Testis (tissue), 3 donors: ENCODE measurements around the gene PROB1. TPM values are rescaled to one million over a fixed set of nuclear protein-coding genes. Genes with fewer than 3 reads are reported as not detected.

Source experiments
- DNase-seq: peaks from one replicate; pipeline ENCODE4 v3.0.0-alpha.2; 2019
- H3K27ac ChIP-seq, 2 donors: fragments of 200-600 bp; sonication (generic); one replicate each; pipeline ENCODE4 v1.5.1; 2019
- H3K27me3 ChIP-seq: fragments of 200-600 bp; sonication (generic); one replicate; pipeline ENCODE4 v1.5.1; 2019
- H3K36me3 ChIP-seq: fragments of 200-600 bp; sonication (generic); one replicate; pipeline ENCODE4 v1.5.1; 2017; ENCODE audit warnings: low read depth; ENCODE audit errors: missing control alignments
- H3K4me1 ChIP-seq: fragments of 200-600 bp; sonication (generic); one replicate; pipeline ENCODE4 v1.5.1; 2019
- H3K4me3 ChIP-seq, 2 donors: fragments of 200-600 bp; sonication (generic); one replicate each; pipeline ENCODE4 v1.5.1; 2017 to 2019
- H3K9me3 ChIP-seq: fragments of 200-600 bp; sonication (generic); one replicate; pipeline ENCODE4 v1.5.1; 2017
- CTCF ChIP-seq, 3 experiments: fragments of 450-650 bp in 2 of 3; fragments of 200-600 bp in 1 of 3; sonication (generic) in 1 of 3; IDR thresholded peaks; one replicate each; pipeline ENCODE4 v1.5.1; 2016 to 2019; ENCODE audit warnings: antibody characterized with exemption in 3 of 3, mild to moderate bottlenecking in 2 of 3, moderate library complexity in 1 of 3
- POLR2A ChIP-seq: fragments of 450-650 bp; IDR thresholded peaks from one replicate; pipeline ENCODE4 v1.6.1; 2017; ENCODE audit warnings: antibody characterized with exemption, mild to moderate bottlenecking, moderate library complexity
- WGBS, 2 donors: methylation state at CpG; one replicate each; pipeline ENCODE4 v1.1.5; 2018; 5-methylcytosine and 5-hydroxymethylcytosine counted together
- intact Hi-C: fragments of 100-400 bp; cut with DNase I; formaldehyde crosslinking; loops from one replicate; pipeline ENCODE4 v1.15.1; 2023; ENCODE audit warnings: low total_unique reads
- polyA plus RNA-seq: library from polyadenylated mRNA; stranded (reverse); fragments of 350-450 nt; fragmentation: Illumina TruSeq; extraction: RNeasy Lipid Tissue Mini Kit (QIAGEN cat#74804); gene quantifications from one replicate; pipeline ENCODE4 v1.2.3, GENCODE V29; 2014; ENCODE audit warnings: low read depth, low replicate concordance; ENCODE audit not compliant: insufficient read depth
- total RNA-seq, 2 donors: library from RNA; depleted of rRNA; stranded (reverse); fragments of >200 nt; gene quantifications; one replicate each; pipeline ENCODE4 v1.2.3, GENCODE V29; 2016

Gene PROB1
- total and polyA plus RNA-seq, 3 donors from 2014 or later: 1.5 to 3.6 (median 2.7) TPM

- Histone ChIP-seq H3K4me1 (no peaks in the 10 kb centered on the region), H3K36me3 (no peaks in the 10 kb centered on the region), H3K9me3 (no peaks in the 10 kb centered on the region), H3K27me3 (no peaks in the 10 kb centered on the region), H3K27ac (no peak overlapping the region), H3K4me3 (no peak overlapping the region)
- WGBS, 2 donors: 70 to 74% methylated on average over 3 of the region's 3 CpGs
- TF ChIP-seq POLR2A: no peak
- no peak for TF ChIP-seq CTCF (IDR thresholded peaks at IDR 0.05)
- intact Hi-C loops: no loop called here
- DNase-seq: no peak
Observed at GRCh38 chr5:139382807-139383206, 12.1 kb downstream of the PROB1 start.

GRCh38 chr5:139381837-139382761 lies 12.8 kb downstream of the PROB1 start:
- Histone ChIP-seq H3K27me3 (no peaks in the 10 kb centered on the region), H3K4me1 (no peaks in the 10 kb centered on the region), H3K4me3 (no peak overlapping the region), H3K27ac (no peak overlapping the region), H3K9me3 (no peaks in the 10 kb centered on the region), H3K36me3 (no peaks in the 10 kb centered on the region)
- DNase-seq: no peak
- intact Hi-C loops: no loop called here
- TF ChIP-seq POLR2A (no peak), CTCF (IDR thresholded peaks at IDR 0.05) (no peak)
- WGBS, 2 donors: 91 to 92% methylated on average over 26 to 28 of the region's 28 CpGs

DNA sequence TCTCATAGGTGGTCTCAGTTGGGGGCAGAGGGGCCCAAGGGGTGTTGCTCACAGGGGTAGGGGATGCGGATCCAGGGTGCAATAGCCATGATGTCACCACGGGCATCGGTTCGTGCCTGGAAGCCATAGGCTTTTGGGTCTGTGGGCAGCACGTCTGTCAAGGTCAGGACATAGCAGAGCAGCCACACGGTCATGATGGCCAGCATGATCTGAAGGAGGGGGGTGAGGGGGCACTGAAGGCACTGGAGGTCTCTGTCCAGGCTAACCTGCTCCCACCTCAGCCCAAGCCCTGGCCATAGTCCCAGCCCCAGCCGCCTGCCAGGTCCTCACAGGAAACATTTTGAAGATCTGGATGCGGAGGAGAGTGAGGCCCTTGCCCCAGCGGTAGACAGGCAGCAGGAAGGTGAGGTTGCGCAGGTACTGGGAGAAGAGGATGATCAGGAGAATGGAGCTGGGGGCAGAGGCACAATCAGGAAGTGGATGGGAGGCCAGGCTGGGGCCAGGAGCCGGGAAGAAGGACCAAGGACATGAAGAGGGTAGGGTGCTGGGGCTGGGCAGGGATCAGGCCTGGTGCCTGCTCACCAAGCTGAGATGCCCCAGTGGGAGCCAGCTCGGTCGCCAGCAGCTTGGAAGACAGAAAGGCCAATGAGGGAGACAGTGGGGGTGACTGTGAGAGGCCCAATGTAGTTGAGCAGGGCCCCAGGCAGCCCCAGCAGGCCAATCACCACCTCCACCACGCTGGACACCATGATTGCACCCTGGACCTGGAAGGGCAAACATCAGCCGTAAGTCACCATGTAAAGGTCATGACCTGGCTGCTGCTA lies 15.1 kb downstream of the PROB1 start:
- 78 to 83% methylated on average over 10 to 15 of the region's 15 CpGs for WGBS, 2 donors
- TF ChIP-seq POLR2A (no peak), CTCF (IDR thresholded peaks at IDR 0.05) (no peak)
- no peak overlapping the region for H3K27ac ChIP-seq
- H3K4me1 ChIP-seq: no peaks in the 10 kb centered on the region
- DNase-seq: no peak
- no peaks in the 10 kb centered on the region for H3K27me3 ChIP-seq
- no peaks in the 10 kb centered on the region for H3K9me3 ChIP-seq
- no peak overlapping the region for H3K4me3 ChIP-seq
- intact Hi-C loops: no loop called here
- H3K36me3 ChIP-seq: no peaks in the 10 kb centered on the region

DNA sequence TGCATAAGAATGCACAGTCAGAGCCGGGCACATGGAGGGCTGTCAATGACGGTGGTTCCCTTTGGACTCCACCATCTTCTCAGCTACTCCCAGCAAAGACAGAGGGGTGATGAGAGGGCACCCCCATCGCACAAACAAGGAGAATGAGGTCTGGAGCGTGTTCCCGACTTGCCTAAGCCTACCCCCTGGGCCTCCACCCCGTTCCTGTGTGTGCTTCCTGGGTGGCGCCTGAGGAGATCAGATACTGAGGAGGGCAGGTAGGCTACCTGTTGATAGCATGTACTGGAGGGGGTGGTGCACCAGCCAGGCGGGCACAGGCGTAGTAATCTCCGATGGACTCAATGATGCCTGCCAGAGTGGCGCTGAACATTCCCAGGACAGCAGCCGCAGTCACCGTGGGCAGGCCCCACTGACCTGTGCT lies 16.0 kb downstream of the PROB1 start:
- DNase-seq: no peak
- 78 to 83% methylated on average over 8 to 13 of the region's 13 CpGs for WGBS, 2 donors
- TF ChIP-seq CTCF (IDR thresholded peaks at IDR 0.05) (no peak), POLR2A (no peak)
- Histone ChIP-seq H3K36me3 (no peaks in the 10 kb centered on the region), H3K27me3 (no peaks in the 10 kb centered on the region), H3K4me1 (no peaks in the 10 kb centered on the region), H3K4me3 (no peak overlapping the region), H3K9me3 (no peaks in the 10 kb centered on the region), H3K27ac (no peak overlapping the region)
- intact Hi-C loops: no loop called here
